ENCODE data around the gene DTL. TPM values are rescaled to one million over a fixed set of nuclear protein-coding genes. Genes with fewer than 3 reads are reported as not detected.

DTL gene
- total RNA-seq, 1 experiment from 2014 or later = 26.7 TPM

DNA sequence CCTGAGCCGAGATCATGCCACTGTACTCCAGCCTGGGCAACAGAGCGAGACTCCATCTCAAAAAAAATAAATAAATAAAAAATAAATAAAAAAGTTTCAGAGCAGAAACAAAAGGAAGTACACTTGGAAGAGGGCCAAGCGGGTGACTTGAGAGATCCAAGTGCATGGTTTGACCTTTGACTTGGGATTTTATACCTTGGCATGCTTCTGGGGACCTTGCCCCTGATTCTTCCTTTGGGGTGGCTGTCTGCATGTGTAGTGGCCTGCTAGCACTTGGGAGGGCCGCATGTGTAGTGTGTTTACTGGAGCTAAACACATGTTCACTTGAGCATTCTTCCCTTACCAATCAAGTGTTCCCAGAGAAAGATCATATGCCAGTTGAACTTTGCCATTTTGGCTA lies 114.0 kb downstream of the DTL start:
- Histone ChIP-seq H3K4me3 (ENCODE audit: low read depth in 2 of 2, low read length in 2 of 2) (no peak overlapping the region), H3K9me3 (ENCODE audit: control insufficient read depth, insufficient read depth, low read depth, low read length) (no peaks in the 10 kb centered on the region), H3K36me3 (ENCODE audit: control insufficient read depth, insufficient read depth, low read length) (no peaks in the 10 kb centered on the region), H3K27me3 (ENCODE audit: control insufficient read depth, insufficient read depth, low read length) (no peaks in the 10 kb centered on the region), H3K27ac (ENCODE audit: low read length) (no peak overlapping the region), H3K4me1 (ENCODE audit: control insufficient read depth, insufficient read depth, low read length) (no peaks in the 10 kb centered on the region)
- ChIA-PET CTCF (no interaction called here), POLR2A (interaction anchor here (0.7 kb wide), 1 partner anchor 585 kb away, joined by 3 read pairs; no protein-coding TSS in a partner anchor)
- intact Hi-C loops (cut with micrococcal nuclease; ENCODE audit: unreplicated experiment) (no loop called here), in situ Hi-C loops (cut with HindIII; ENCODE audit: low pct_unique_long_range_greater_than_20kb, low sequenced_read_pairs) (no loop called here)
- no TSS peak for BruUV-seq (replicated peaks)
- TF ChIP-seq CTCF (IDR thresholded peaks at IDR 0.05) = no peak
- no peak for TF ChIP-seq TCF7L2 (IDR thresholded peaks at IDR 0.05; ENCODE audit: low read depth, low read length)
- TF ChIP-seq SIN3A (IDR thresholded peaks at IDR 0.05; ENCODE audit: borderline replicate concordance, insufficient read depth, low read depth, low read length) = no peak
- TF ChIP-seq REST (IDR thresholded peaks at IDR 0.05; ENCODE audit: insufficient read depth in 1 of 2, low read depth in 2 of 2, low read length in 1 of 2) = no peak
- no peak for TF ChIP-seq POLR2AphosphoS5 (IDR thresholded peaks at IDR 0.05; ENCODE audit: low read depth, low read length)
- DNase-seq (ENCODE audit: low read depth, low spot score) (no peak), ATAC-seq (no peak)

- no peak for ATAC-seq
- in situ Hi-C loops (cut with HindIII; ENCODE audit: low pct_unique_long_range_greater_than_20kb, low sequenced_read_pairs) (no loop called here), intact Hi-C loops (cut with micrococcal nuclease; ENCODE audit: unreplicated experiment) (no loop called here)
- Histone ChIP-seq H3K9me3 (ENCODE audit: control insufficient read depth, insufficient read depth, low read depth, low read length) (no peaks in the 10 kb centered on the region), H3K27ac (ENCODE audit: low read length) (no peak overlapping the region), H3K27me3 (ENCODE audit: control insufficient read depth, insufficient read depth, low read length) (no peaks in the 10 kb centered on the region), H3K4me1 (ENCODE audit: control insufficient read depth, insufficient read depth, low read length) (no peaks in the 10 kb centered on the region), H3K4me3 (ENCODE audit: low read depth in 2 of 2, low read length in 2 of 2) (no peak overlapping the region), H3K36me3 (ENCODE audit: control insufficient read depth, insufficient read depth, low read length) (no peaks in the 10 kb centered on the region)
- no peak for TF ChIP-seq TCF7L2 (IDR thresholded peaks at IDR 0.05; ENCODE audit: low read depth, low read length)
- no peak for TF ChIP-seq SIN3A (IDR thresholded peaks at IDR 0.05; ENCODE audit: borderline replicate concordance, insufficient read depth, low read depth, low read length)
- no peak for TF ChIP-seq REST (IDR thresholded peaks at IDR 0.05; ENCODE audit: insufficient read depth in 1 of 2, low read depth in 2 of 2, low read length in 1 of 2)
- TF ChIP-seq CTCF (IDR thresholded peaks at IDR 0.05) = no peak
- no peak for TF ChIP-seq POLR2AphosphoS5 (IDR thresholded peaks at IDR 0.05; ENCODE audit: low read depth, low read length)
- CTCF ChIA-PET = interaction anchor here (0.6 kb wide), 1 partner anchor 134 kb away, joined by 9 read pairs; no protein-coding TSS in a partner anchor
- DNase-seq (ENCODE audit: low read depth, low spot score) = no peak
- POLR2A ChIA-PET = no interaction called here
- no TSS peak for BruUV-seq (replicated peaks)
Measured at GRCh38 chr1:212152308-212152693, 116.8 kb downstream of the DTL start.
